ENCODE results near the gene PBXIP1. TPM values are rescaled to one million over a fixed set of nuclear protein-coding genes. Genes with fewer than 3 reads are reported as not detected.

PBXIP1 gene
- 10 to 100 TPM; 17.7 to 19.4 TPM for total RNA-seq

GRCh38 chr1:154955718-154956543 is at the start of gene PBXIP1:
PBXIP1 (minus strand) TSS chr1:154956099; CDS start chr1:154953721, 2,378 bp downstream.
- peak within 1 kb of the TSS; percentile 97 for H3K27ac Mint-ChIP-seq
- H3K4me1 Mint-ChIP-seq (ENCODE audit: low read depth), result peaks cover 69% of the 10 kb centered on the region
- H3K36me3 Mint-ChIP-seq (ENCODE audit: low read depth), result peaks cover 13% of the 10 kb centered on the region
- ChIA-PET CTCF (interaction anchor here (0.7 to 6.7 kb wide), 17 partner anchors 15 to 286 kb away, joined by 3 to 49 read pairs (median 4); partner anchors contain the start of genes ADAM15, KRTCAP2, LENEP and PMVK), POLR2A (interaction anchor here (0.8 to 3.3 kb wide), 13 partner anchors 9 to 366 kb away, joined by 3 to 11 read pairs (median 4); partner anchors contain the start of genes FLAD1, PMVK and ZBTB7B)
- H3K9me3 Mint-ChIP-seq, result no peaks in the 10 kb centered on the region
- peak; percentile 26 for TF ChIP-seq CTCF (IDR thresholded peaks at IDR 0.05)
- H3K4me3 Mint-ChIP-seq, result peak within 1 kb of the TSS; percentile 91
- intact Hi-C loops (cut with micrococcal nuclease), result no loop called here
- peak; percentile 49 for ATAC-seq
- H3K27me3 Mint-ChIP-seq, result no peaks in the 10 kb centered on the region
- peak; percentile 86 for DNase-seq

- ChIA-PET POLR2A (interaction anchor here (1.4 to 4.0 kb wide), 4 partner anchors 8 to 29 kb away, joined by 4 to 24 read pairs (median 6); partner anchors contain the start of gene FLAD1), CTCF (interaction anchor here (0.8 to 2.0 kb wide), 5 partner anchors 12 to 80 kb away, joined by 3 to 14 read pairs (median 3); partner anchors contain the start of genes FLAD1 and PMVK)
- Mint-ChIP-seq H3K4me1 (ENCODE audit: low read depth) (peaks cover 52% of the 10 kb centered on the region), H3K27ac (peak overlapping the region; percentile 92), H3K36me3 (ENCODE audit: low read depth) (peaks cover 5% of the 10 kb centered on the region), H3K27me3 (no peaks in the 10 kb centered on the region), H3K4me3 (peak overlapping the region; percentile 85), H3K9me3 (no peaks in the 10 kb centered on the region)
- DNase-seq (peak; percentile 33), ATAC-seq (no peak)
- TF ChIP-seq CTCF (IDR thresholded peaks at IDR 0.05), result no peak
- intact Hi-C loops (cut with micrococcal nuclease), result no loop called here
These were observed 49.4 kb upstream of the PBXIP1 start for GRCh38 chr1:155005076-155006011.

- peaks cover 50% of the 10 kb centered on the region for H3K4me1 Mint-ChIP-seq (ENCODE audit: low read depth)
- ChIA-PET CTCF (interaction anchor here (0.8 to 2.0 kb wide), 2 partner anchors 13 to 68 kb away, joined by 3 to 14 read pairs; partner anchors contain the start of gene PMVK), POLR2A (interaction anchor here (0.8 to 1.9 kb wide), 4 partner anchors 8 to 28 kb away, joined by 3 to 7 read pairs (median 4); partner anchors contain the start of gene FLAD1)
- peak; percentile 46 for DNase-seq
- peaks cover 5% of the 10 kb centered on the region for H3K36me3 Mint-ChIP-seq (ENCODE audit: low read depth)
- intact Hi-C loops (cut with micrococcal nuclease), result no loop called here
- H3K9me3 Mint-ChIP-seq, result no peaks in the 10 kb centered on the region
- H3K27ac Mint-ChIP-seq, result peak overlapping the region; percentile 87
- no peak for TF ChIP-seq CTCF (IDR thresholded peaks at IDR 0.05)
- H3K27me3 Mint-ChIP-seq, result no peaks in the 10 kb centered on the region
- peak overlapping the region; percentile 85 for H3K4me3 Mint-ChIP-seq
- ATAC-seq, result no peak
These were observed 48.6 kb upstream of the PBXIP1 start for GRCh38 chr1:155004352-155005075.

GRCh38 chr1:155003766-155004351 is 48.0 kb upstream of the PBXIP1 start:
- Mint-ChIP-seq H3K9me3 (no peaks in the 10 kb centered on the region), H3K36me3 (ENCODE audit: low read depth) (peaks cover 5% of the 10 kb centered on the region), H3K27me3 (no peaks in the 10 kb centered on the region), H3K27ac (peak overlapping the region; percentile 87), H3K4me1 (ENCODE audit: low read depth) (peaks cover 49% of the 10 kb centered on the region), H3K4me3 (peak overlapping the region; percentile 85)
- ChIA-PET CTCF (interaction anchor here (2.0 kb wide), 1 partner anchor 14 kb away, joined by 14 read pairs; no protein-coding TSS in a partner anchor), POLR2A (interaction anchor here (0.8 to 1.9 kb wide), 9 partner anchors 9 to 133 kb away, joined by 3 to 7 read pairs (median 4); partner anchors contain the start of genes FLAD1 and PBXIP1)
- no peak for TF ChIP-seq CTCF (IDR thresholded peaks at IDR 0.05)
- intact Hi-C loops (cut with micrococcal nuclease), result no loop called here
- ATAC-seq (no peak), DNase-seq (peak; percentile 38)

Data from activated CD8-positive, alpha-beta T cell treated with anti-CD3 and anti-CD28 coated beads for 36 hours (primary cell).